Skeletal muscle tissue (tissue), 4 donors: ENCODE results near the gene KLHDC3. TPM values are rescaled to one million over a fixed set of nuclear protein-coding genes. Genes with fewer than 3 reads are reported as not detected.

ENCODE experiments used
- H3K27ac ChIP-seq: one replicate; pipeline ENCODE4 v1.7.0; 2013; ENCODE audit warnings: mild to moderate bottlenecking, low read depth, low read length, inconsistent platforms
- H3K27me3 ChIP-seq, 3 donors: one replicate each; pipeline ENCODE4 v1.7.0; 2013; ENCODE audit warnings: low read length in 3 of 3; ENCODE audit not compliant: control insufficient read depth in 3 of 3, insufficient read depth in 3 of 3
- H3K36me3 ChIP-seq, 3 donors: one replicate each; pipeline ENCODE4 v1.7.0; 2013; ENCODE audit warnings: low read length in 3 of 3; ENCODE audit not compliant: control insufficient read depth in 3 of 3, insufficient read depth in 3 of 3
- H3K4me1 ChIP-seq, 3 donors: one replicate each; pipeline ENCODE4 v1.7.0; 2013; ENCODE audit warnings: low read length in 3 of 3, mild to moderate bottlenecking in 3 of 3; ENCODE audit not compliant: control insufficient read depth in 3 of 3, insufficient read depth in 3 of 3
- H3K4me3 ChIP-seq, 3 donors: one replicate each; pipeline ENCODE4 v1.7.0; 2013; ENCODE audit warnings: low read length in 3 of 3
- H3K9ac ChIP-seq, 3 donors: one replicate each; pipeline ENCODE4 v1.7.0; 2013; ENCODE audit warnings: low read length in 3 of 3, mild to moderate bottlenecking in 3 of 3, moderate library complexity in 2 of 3, low read depth in 1 of 3
- H3K9me3 ChIP-seq, 3 donors: one replicate each; pipeline ENCODE4 v1.7.0; 2013; ENCODE audit warnings: low read length in 3 of 3; ENCODE audit not compliant: control insufficient read depth in 3 of 3
- total RNA-seq: library from RNA; depleted of rRNA; stranded (reverse); fragments of >200 nt; gene quantifications from one replicate; pipeline ENCODE4 v1.2.3, GENCODE V29; 2014
- donor health status: Osteomylitis.

Gene KLHDC3
- total RNA-seq, 1 donor from 2014 or later: 267 TPM

DNA sequence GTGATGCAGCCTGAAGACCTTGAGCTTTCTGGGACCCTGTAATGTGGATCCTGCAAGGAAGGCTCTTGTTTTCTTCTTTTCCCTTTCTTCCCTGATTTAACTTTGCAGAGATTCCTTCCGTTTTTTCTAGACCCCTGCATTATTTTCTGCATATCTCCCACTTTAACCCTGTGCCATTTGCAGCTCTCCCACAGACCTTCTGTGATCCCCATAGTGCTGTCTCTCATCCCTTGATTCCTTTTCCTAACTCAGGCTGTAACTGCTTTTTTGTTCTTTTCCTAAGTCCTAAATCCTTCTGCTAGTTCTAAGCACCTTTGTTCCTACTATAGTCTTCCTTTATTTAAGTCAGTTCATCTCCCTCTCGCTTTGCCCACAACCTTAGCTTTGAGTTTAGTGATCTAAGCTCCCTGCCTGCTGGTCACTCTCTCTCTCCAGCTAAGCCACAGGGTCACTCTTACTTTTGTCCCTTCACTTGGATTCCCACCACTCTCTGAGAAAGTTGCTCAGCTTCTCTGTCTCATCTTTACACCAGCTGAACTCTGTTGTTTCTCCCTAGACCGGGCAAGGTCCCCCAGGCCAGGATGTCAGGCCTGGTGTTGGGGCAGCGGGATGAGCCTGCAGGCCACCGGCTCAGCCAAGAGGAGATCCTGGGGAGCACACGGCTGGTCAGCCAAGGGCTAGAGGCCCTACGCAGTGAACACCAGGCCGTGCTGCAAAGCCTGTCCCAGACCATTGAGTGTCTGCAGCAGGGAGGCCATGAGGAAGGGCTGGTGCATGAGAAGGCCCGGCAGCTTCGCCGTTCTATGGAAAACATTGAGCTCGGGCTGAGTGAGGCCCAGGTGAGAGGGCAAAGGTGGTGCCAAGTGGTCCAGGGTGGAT is 46.9 kb downstream of the KLHDC3 start:
- Histone ChIP-seq H3K9me3 (no peaks in the 10 kb centered on the region), H3K9ac (peak overlapping the region; percentile 15 to 94 (median 94)), H3K27me3 (no peaks in the 10 kb centered on the region), H3K36me3 (peaks cover 26 to 40% (median 38%) of the 10 kb centered on the region in 3 donors), H3K27ac (no peak overlapping the region), H3K4me3 (peak overlapping the region; percentile 92 to 99 (median 98)), H3K4me1 (peaks cover 24 to 34% (median 27%) of the 10 kb centered on the region in 3 donors)

DNA sequence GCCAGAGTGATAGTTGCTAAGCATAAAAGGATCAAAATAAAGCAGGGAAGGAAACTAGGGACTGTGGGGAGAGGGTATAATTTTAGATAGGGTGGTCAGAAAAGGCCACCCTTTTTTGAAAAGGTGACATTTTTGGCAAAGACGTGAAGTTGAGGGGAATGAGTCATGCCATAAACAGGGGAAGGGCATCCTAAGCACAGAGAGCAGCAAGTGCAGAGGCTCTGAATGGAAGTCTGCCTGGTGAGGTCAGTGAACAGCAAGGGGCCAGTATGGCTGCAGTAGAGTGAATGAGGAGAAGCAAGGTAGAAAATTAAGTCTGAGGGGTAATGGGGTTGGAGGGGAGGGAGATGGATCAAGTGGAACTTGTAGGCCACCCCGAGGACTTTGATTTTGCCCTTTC is 47.8 kb downstream of the KLHDC3 start:
- H3K9me3 ChIP-seq: no peaks in the 10 kb centered on the region
- no peak overlapping the region for H3K4me3 ChIP-seq
- H3K27me3 ChIP-seq: no peaks in the 10 kb centered on the region
- H3K9ac ChIP-seq: no peak overlapping the region
- H3K4me1 ChIP-seq: peaks cover 24 to 34% (median 27%) of the 10 kb centered on the region in 3 donors
- H3K36me3 ChIP-seq: peaks cover 29 to 44% (median 42%) of the 10 kb centered on the region in 3 donors
- H3K27ac ChIP-seq: no peak overlapping the region

DNA sequence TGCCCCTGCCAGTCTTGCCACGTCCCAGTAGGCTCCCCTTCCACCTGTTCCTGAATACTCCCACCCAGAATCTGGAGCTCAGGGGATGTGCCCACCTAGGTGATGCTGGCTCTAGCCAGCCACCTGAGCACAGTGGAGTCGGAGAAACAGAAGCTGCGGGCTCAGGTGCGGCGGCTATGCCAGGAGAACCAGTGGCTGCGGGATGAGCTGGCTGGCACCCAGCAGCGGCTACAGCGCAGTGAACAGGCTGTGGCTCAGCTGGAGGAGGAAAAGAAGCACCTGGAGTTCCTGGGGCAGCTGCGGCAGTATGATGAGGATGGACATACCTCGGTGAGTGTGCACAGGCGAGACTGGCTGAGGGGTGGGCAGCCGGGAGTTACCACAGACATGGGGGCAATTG is 48.8 kb downstream of the KLHDC3 start:
- H3K27me3 ChIP-seq: no peaks in the 10 kb centered on the region
- no peak overlapping the region for H3K9ac ChIP-seq
- no peaks in the 10 kb centered on the region for H3K9me3 ChIP-seq
- H3K27ac ChIP-seq: no peak overlapping the region
- H3K36me3 ChIP-seq: peaks cover 27 to 41% (median 40%) of the 10 kb centered on the region in 3 donors
- H3K4me3 ChIP-seq: no peak overlapping the region
- peaks cover 24 to 31% (median 24%) of the 10 kb centered on the region in 3 donors for H3K4me1 ChIP-seq

DNA sequence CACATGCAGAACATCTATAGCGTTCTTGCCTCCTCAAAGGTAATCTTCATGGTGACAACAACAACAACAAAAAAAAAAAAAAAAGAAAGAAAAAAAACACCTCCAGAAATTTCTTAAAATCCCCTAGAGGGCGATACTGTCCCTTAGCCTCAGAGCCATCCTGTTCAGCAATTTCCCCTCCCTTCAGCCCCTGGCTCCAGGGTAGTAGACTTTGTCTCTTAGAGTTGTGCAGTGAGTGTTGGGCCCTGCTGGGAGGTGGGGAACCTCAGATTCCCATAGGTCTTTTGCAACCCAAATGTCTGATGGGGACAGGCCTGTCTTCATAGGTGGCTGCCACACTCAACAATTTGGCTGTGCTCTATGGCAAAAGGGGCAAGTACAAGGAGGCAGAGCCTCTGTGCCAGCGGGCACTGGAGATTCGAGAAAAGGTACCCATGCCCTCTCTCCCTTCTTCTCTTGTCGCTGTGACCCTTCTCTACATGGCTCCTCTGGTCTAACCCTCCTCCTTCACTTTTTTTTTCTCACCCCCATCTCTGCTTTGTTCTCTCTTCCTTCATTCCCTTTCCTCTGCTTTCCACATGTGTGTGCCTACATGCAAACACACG is 56.1 kb downstream of the KLHDC3 start:
- H3K9me3 ChIP-seq: no peaks in the 10 kb centered on the region
- H3K27me3 ChIP-seq: no peaks in the 10 kb centered on the region
- H3K36me3 ChIP-seq: peaks cover 42 to 52% (median 48%) of the 10 kb centered on the region in 3 donors
- no peak overlapping the region for H3K27ac ChIP-seq
- H3K4me3 ChIP-seq: no peak overlapping the region
- no peaks in the 10 kb centered on the region for H3K4me1 ChIP-seq
- peak overlapping the region in 1 of 3 donors; percentile 16 for H3K9ac ChIP-seq

Other genes starting within 250 kb of the KLHDC3 start
- gene BICRAL, start 232.2 kb upstream of the KLHDC3 start, total RNA-seq: 10.4 TPM
- 71.5 TPM for gene RPL7L1, start 134.6 kb upstream of the KLHDC3 start, total RNA-seq
- 1.0 TPM for gene PTCRA, start 98.2 kb upstream of the KLHDC3 start, total RNA-seq
- gene CNPY3, start 84.8 kb upstream of the KLHDC3 start, total RNA-seq: 9.4 TPM
- gene GNMT, start 53.5 kb upstream of the KLHDC3 start, total RNA-seq: not detected
- gene PEX6, start 35.1 kb upstream of the KLHDC3 start, total RNA-seq: 32.4 TPM
- gene PPP2R5D, start 29.7 kb upstream of the KLHDC3 start, total RNA-seq: 31.3 TPM
- gene MEA1, start 303 bp upstream of the KLHDC3 start, total RNA-seq: 29.7 TPM
- gene RRP36, start 7.4 kb downstream of the KLHDC3 start, total RNA-seq: 40.7 TPM
- gene CUL7, start 39.6 kb downstream of the KLHDC3 start, total RNA-seq: 27.1 TPM
- gene MRPL2, start 45.2 kb downstream of the KLHDC3 start, total RNA-seq: 16.2 TPM
- 21.4 TPM for gene KLC4, start 45.4 kb downstream of the KLHDC3 start, total RNA-seq
- 50.1 TPM for gene PTK7, start 62.1 kb downstream of the KLHDC3 start, total RNA-seq
- 21.4 TPM for gene SRF, start 157.0 kb downstream of the KLHDC3 start, total RNA-seq
- 11.0 TPM for gene CUL9, start 167.9 kb downstream of the KLHDC3 start, total RNA-seq
- 31.3 TPM for gene DNPH1, start 215.2 kb downstream of the KLHDC3 start, total RNA-seq
- not detected for gene TTBK1, start 229.2 kb downstream of the KLHDC3 start, total RNA-seq